KMS-11 (cell line): ENCODE data around the gene KMT2C.
"Not testable (repeated sequence)": the region's sequence is repeated elsewhere in the genome, so short reads cannot be mapped to it uniquely, and the experiment has no call there.

Source experiments
- H2AFZ ChIP-seq: fragments of 200-600 bp; sonication (generic); 2 replicates; pipeline ENCODE4 v1.6.1; 2016; ENCODE audit warnings: antibody characterized with exemption, mixed run types, low read depth
- H3K27ac ChIP-seq: fragments of 200-600 bp; sonication (generic); 2 replicates; pipeline ENCODE4 v1.6.1; 2016; ENCODE audit warnings: mild to moderate bottlenecking, mixed run types
- H3K27me3 ChIP-seq: fragments of 200-600 bp; sonication (generic); 2 replicates; pipeline ENCODE4 v1.6.1; 2017; ENCODE audit warnings: mild to moderate bottlenecking, low read depth, mixed run types, moderate library complexity; ENCODE audit not compliant: insufficient read depth
- H3K36me3 ChIP-seq: fragments of 200-600 bp; sonication (generic); 2 replicates; pipeline ENCODE4 v1.6.1; 2017; ENCODE audit warnings: mild to moderate bottlenecking, mixed run types; ENCODE audit not compliant: insufficient read depth
- H3K4me1 ChIP-seq: fragments of 200-600 bp; sonication (generic); 2 replicates; pipeline ENCODE4 v1.6.1; 2016; ENCODE audit warnings: mild to moderate bottlenecking, low read depth, mixed run types; ENCODE audit not compliant: poor library complexity, severe bottlenecking
- H3K4me2 ChIP-seq: fragments of 200-600 bp; sonication (generic); 2 replicates; pipeline ENCODE4 v1.7.0; 2016; ENCODE audit warnings: mild to moderate bottlenecking, mixed run types
- H3K4me3 ChIP-seq: fragments of 200-600 bp; sonication (generic); IDR thresholded peaks from 2 replicates; pipeline ENCODE4 v1.6.1; 2017; ENCODE audit warnings: low read depth, low read length, mixed read lengths; ENCODE audit not compliant: insufficient read depth
- H3K79me2 ChIP-seq: fragments of 200-600 bp; sonication (generic); 2 replicates; pipeline ENCODE4 v1.6.1; 2016; ENCODE audit warnings: low read depth, mixed run types; ENCODE audit not compliant: insufficient read depth
- H3K9ac ChIP-seq: fragments of 200-600 bp; sonication (generic); 2 replicates; pipeline ENCODE4 v1.6.1; 2016; ENCODE audit warnings: mild to moderate bottlenecking, mixed run types
- H4K20me1 ChIP-seq: fragments of 200-600 bp; sonication (generic); 2 replicates; pipeline ENCODE4 v1.6.1; 2016; ENCODE audit warnings: mild to moderate bottlenecking, mixed run types; ENCODE audit not compliant: insufficient read depth
- TF ChIP-seq, protein P1 (sequence below): fragments of 200-600 bp; sonication (generic); conservative IDR thresholded peaks from 2 replicates; pipeline ENCODE4 v1.6.1; 2017; ENCODE audit warnings: low read depth, mild to moderate bottlenecking, antibody characterized with exemption, low read length, moderate library complexity, mixed read lengths

Gene KMT2C

DNA sequence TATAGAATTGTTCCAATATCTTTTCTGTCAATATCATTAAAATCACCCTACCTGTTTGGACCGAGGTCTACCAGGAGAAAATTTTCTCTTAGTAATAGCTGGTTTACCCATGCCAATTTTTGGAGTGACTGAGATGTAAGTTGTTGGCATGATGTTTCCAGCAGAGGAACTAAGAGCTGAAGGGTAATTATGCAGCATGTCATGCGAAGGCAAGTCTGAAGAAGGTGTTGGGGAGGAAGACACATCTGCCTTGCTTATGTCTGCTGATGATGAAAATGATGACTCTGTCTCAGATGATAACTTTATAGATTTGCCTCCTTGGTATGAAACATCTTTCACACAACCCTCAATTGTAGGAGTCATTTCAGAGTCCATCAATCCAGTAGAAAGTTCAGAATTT, 188.0 kb downstream of the KMT2C start:
- not testable (repeated sequence) for H3K36me3 ChIP-seq, H3K79me2 ChIP-seq, H2AFZ ChIP-seq

DNA sequence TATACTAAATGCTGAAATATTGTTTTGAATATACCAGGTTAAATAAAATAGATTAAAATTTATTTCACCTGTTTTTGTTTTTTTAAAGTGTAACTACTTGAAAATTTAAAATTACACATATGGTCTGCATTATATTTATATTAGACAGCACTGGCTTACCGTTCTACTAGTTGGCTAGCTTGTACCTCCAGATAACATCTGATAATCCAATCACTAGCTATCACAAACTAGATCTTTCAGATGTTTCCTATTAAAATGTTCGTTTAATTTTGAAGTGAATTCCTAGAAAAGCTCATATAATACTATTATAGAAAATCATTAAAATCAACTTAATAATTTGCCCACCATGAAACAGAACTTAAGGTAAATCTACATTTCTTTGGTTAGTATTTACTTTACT, 190.4 kb downstream of the KMT2C start:
- H3K79me2 ChIP-seq, result not testable (repeated sequence)

More for the DNA sequence above, 188.0 kb downstream of the KMT2C start:
- not testable (repeated sequence) for H3K4me1 ChIP-seq, H3K4me2 ChIP-seq, H3K27ac ChIP-seq, H3K9ac ChIP-seq, H4K20me1 ChIP-seq, H3K27me3 ChIP-seq, H3K4me3 ChIP-seq

GRCh38 chr7:152243464-152243863, 192.3 kb downstream of the KMT2C start:
- H4K20me1 ChIP-seq, H3K36me3 ChIP-seq, H3K27ac ChIP-seq, H3K27me3 ChIP-seq, H3K4me2 ChIP-seq, H3K9ac ChIP-seq, H3K4me1 ChIP-seq, H3K4me3 ChIP-seq, H3K79me2 ChIP-seq, H2AFZ ChIP-seq: not testable (repeated sequence)

More for the DNA sequence above, 190.4 kb downstream of the KMT2C start:
- not testable (repeated sequence) for H3K36me3 ChIP-seq, H3K4me2 ChIP-seq, H3K4me1 ChIP-seq, H3K27ac ChIP-seq, H3K4me3 ChIP-seq, H3K9ac ChIP-seq, H2AFZ ChIP-seq, H4K20me1 ChIP-seq, H3K27me3 ChIP-seq

DNA sequence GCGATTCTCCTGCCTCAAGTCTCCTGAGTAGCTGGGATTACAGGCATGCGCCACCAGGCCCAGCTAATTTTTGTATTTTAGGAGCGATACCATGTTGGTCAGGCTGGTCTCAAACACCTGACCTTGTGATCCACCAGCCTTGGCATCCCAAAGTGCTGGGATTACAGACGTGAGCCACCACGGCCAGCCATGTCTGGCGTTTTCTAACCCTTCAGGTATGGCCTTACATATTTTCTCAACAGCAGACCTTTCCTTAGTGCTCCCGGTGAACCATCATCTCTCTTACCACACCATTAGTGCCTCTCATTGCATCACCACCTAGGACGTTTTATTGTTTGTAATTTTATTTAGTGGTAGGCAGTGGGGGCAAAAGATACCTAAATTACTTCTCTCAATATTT, 194.5 kb downstream of the KMT2C start:
- not testable (repeated sequence) for H3K27me3 ChIP-seq, H3K4me3 ChIP-seq, H3K9ac ChIP-seq, H3K4me2 ChIP-seq, H4K20me1 ChIP-seq, H3K36me3 ChIP-seq, H3K79me2 ChIP-seq, H3K4me1 ChIP-seq, H2AFZ ChIP-seq, H3K27ac ChIP-seq

DNA sequence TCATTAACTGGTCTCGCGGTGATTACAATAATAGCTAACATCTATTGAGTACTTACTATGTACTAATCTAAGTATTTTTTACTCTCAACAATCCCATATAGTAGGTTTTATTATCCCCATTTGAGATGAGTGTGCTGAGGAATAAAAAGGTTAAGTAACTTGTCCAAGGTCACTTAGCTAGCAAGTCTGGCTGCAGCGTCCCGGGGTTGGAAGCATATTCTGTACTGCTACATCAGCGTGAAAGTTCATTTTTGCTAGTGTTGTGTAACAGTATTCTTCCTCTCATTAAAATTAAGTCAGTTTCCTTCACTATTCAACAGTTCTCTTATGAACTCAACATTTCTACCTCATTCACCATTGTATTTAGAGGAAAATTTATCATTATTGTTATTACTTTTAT, 199.5 kb downstream of the KMT2C start:
- not testable (repeated sequence) for H3K4me3 ChIP-seq, H3K36me3 ChIP-seq, H4K20me1 ChIP-seq, H3K79me2 ChIP-seq, H3K27me3 ChIP-seq, H2AFZ ChIP-seq, H3K4me1 ChIP-seq, H3K4me2 ChIP-seq, H3K27ac ChIP-seq, H3K9ac ChIP-seq

DNA sequence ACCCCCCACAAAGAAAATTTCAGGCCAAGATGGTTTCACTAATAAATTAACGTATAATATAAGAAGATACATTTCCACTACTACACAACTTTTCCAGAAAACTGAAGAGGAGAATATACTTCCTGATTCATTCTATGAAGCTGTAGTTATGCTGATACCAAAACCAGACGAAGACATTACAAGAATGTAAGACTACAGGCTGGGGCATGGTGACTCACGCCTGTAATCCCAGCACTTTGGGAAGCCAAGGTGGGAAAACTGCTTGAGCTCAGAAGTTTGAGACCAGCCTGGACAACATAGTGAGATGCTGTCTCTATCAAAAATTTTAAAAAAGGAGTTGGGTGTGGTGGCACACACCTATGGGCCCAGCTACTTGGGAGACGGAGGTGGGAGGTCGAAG, 201.4 kb downstream of the KMT2C start:
- not testable (repeated sequence) for H3K4me1 ChIP-seq, H3K27me3 ChIP-seq, H3K79me2 ChIP-seq, H3K4me2 ChIP-seq, H3K36me3 ChIP-seq, H2AFZ ChIP-seq, H3K9ac ChIP-seq, H3K4me3 ChIP-seq, H4K20me1 ChIP-seq, H3K27ac ChIP-seq

DNA sequence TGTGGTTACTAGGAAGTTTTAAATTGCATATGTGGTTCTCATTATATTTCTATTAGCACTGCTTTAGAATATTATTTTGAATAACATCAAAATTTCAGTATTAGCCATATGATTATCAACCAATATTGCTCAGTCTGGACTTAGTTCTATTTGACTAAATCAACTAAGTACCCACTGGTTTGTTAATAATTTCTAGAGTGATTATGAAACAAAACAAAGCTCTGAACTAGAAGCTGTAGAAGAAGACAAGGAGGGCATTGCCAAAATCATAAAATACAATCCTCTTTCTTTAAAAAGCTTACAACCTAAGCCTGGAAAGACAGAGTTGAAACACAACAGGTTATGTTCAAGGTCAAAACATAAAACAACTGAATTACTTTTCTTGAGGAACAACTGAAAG, 204.7 kb downstream of the KMT2C start:
- Histone ChIP-seq H3K27ac (no peak overlapping the region), H3K9ac (no peak overlapping the region), H3K27me3 (no peaks in the 10 kb centered on the region), H3K4me2 (no peak overlapping the region), H4K20me1 (no peaks in the 10 kb centered on the region), H2AFZ (no peak overlapping the region), H3K36me3 (no peaks in the 10 kb centered on the region), H3K79me2 (no peaks in the 10 kb centered on the region; the same call in 1 of the 2 replicates), H3K4me1 (no peaks in the 10 kb centered on the region), H3K4me3 (no peak overlapping the region)
- TF ChIP-seq, protein P1, sequence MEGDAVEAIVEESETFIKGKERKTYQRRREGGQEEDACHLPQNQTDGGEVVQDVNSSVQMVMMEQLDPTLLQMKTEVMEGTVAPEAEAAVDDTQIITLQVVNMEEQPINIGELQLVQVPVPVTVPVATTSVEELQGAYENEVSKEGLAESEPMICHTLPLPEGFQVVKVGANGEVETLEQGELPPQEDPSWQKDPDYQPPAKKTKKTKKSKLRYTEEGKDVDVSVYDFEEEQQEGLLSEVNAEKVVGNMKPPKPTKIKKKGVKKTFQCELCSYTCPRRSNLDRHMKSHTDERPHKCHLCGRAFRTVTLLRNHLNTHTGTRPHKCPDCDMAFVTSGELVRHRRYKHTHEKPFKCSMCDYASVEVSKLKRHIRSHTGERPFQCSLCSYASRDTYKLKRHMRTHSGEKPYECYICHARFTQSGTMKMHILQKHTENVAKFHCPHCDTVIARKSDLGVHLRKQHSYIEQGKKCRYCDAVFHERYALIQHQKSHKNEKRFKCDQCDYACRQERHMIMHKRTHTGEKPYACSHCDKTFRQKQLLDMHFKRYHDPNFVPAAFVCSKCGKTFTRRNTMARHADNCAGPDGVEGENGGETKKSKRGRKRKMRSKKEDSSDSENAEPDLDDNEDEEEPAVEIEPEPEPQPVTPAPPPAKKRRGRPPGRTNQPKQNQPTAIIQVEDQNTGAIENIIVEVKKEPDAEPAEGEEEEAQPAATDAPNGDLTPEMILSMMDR, result no peak

GRCh38 chr7:152219556-152219955, 216.2 kb downstream of the KMT2C start:
- not testable (repeated sequence) for H3K79me2 ChIP-seq, H4K20me1 ChIP-seq, H3K27me3 ChIP-seq, H3K27ac ChIP-seq, H2AFZ ChIP-seq, H3K4me3 ChIP-seq, H3K4me1 ChIP-seq, H3K9ac ChIP-seq, H3K4me2 ChIP-seq, H3K36me3 ChIP-seq

DNA sequence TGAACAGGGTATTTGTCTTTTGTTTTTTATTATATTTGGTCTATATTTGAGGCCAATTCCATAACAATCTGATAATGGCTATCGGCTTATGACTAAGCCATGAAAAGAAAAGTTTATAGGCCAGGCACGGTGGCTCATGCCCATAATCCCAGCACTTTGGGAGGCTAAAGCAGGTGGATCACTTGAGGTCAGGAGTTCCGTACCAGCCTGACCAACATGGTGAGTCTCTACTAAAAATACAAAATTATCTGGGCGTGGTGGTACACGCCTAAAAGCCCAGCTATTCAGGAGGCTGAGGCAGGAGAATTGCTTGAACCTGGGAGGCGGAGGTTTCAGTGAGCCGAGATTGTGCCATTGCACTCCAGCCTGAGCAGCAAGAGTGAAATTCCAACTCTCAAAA, 227.0 kb downstream of the KMT2C start:
- not testable (repeated sequence) for H4K20me1 ChIP-seq, H3K79me2 ChIP-seq, H3K27ac ChIP-seq, H2AFZ ChIP-seq, H3K4me2 ChIP-seq, H3K36me3 ChIP-seq, H3K27me3 ChIP-seq, H3K4me3 ChIP-seq, H3K4me1 ChIP-seq, H3K9ac ChIP-seq

- not testable (repeated sequence) for H2AFZ ChIP-seq, H3K4me1 ChIP-seq, H4K20me1 ChIP-seq, H3K9ac ChIP-seq, H3K4me3 ChIP-seq, H3K36me3 ChIP-seq, H3K4me2 ChIP-seq, H3K27me3 ChIP-seq, H3K27ac ChIP-seq, H3K79me2 ChIP-seq
Observed at GRCh38 chr7:152204417-152204816, 231.4 kb downstream of the KMT2C start.
